ENCODE results near the gene IGF2.
"Not testable (repeated sequence)": the region's sequence is repeated elsewhere in the genome, so short reads cannot be mapped to it uniquely, and the experiment has no call there.

The IGF2 gene

DNA sequence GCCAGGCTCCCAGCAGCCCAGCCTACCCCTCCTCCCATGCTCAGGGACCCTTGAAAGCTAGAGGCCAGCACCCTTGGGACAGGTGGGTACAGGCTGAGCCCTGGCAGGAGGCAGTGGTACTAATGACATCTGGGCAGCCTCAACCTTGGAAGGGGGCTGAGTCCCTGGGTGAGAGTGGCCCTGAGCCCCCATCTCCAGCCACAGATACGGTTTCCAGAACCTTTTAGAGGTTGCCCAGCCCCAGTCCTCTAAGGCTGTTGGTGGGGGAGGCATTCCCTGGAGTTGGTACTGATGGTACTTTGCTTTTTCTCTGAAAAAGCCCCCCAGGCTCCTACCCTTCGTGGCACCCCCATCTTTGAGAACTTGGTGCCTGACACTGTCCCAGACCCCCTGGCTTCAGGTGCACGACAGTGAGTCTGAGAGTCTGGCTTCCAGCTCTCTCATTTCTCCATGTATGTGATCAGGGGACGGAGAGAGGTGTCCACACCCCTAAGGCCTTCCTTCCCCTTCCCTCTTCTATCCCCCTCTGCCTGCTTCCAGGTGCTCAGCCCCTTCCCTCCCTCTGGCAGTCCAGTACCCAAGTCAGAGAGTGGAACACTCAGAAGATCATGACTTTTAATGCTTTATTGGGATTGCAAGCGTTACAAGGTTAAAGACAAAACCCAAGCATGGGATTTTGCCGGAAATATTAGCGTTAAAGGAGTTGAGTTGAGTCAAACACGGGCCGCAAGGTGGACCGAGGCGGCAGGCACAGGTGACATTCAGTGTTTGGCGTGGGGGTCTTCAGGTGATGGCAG is 10.5 kb downstream of the IGF2 start:
- TF ChIP-seq ZFP30 (CRISPR knock-in tag; IDR thresholded peaks at IDR 0.05) (no peak), TCF4 (CRISPR knock-in tag; IDR thresholded peaks at IDR 0.05; ENCODE audit: borderline replicate concordance) (no peak)
- no peak for ATAC-seq

- ATAC-seq, result no peak
- TF ChIP-seq RARB (CRISPR knock-in tag; IDR thresholded peaks at IDR 0.05) (no peak), SNAI2 (CRISPR knock-in tag; IDR thresholded peaks at IDR 0.05) (no peak), ZFP30 (CRISPR knock-in tag; IDR thresholded peaks at IDR 0.05) (no peak), OSR1 (CRISPR knock-in tag; IDR thresholded peaks at IDR 0.05) (no peak), ZFP3 (CRISPR knock-in tag; IDR thresholded peaks at IDR 0.05) (no peak), BACH2 (CRISPR knock-in tag; IDR thresholded peaks at IDR 0.05; ENCODE audit: borderline replicate concordance) (no peak), GLIS3 (CRISPR knock-in tag; IDR thresholded peaks at IDR 0.05) (no peak)
Observed at GRCh38 chr11:2128130-2128510, 11.1 kb downstream of the IGF2 start.

- ATAC-seq, result no peak
- TF ChIP-seq RARB (CRISPR knock-in tag; IDR thresholded peaks at IDR 0.05), result no peak
- no peak for TF ChIP-seq SNAI2 (CRISPR knock-in tag; IDR thresholded peaks at IDR 0.05)
- no peak for TF ChIP-seq CSDC2 (CRISPR knock-in tag; IDR thresholded peaks at IDR 0.05)
- TF ChIP-seq, protein P1, sequence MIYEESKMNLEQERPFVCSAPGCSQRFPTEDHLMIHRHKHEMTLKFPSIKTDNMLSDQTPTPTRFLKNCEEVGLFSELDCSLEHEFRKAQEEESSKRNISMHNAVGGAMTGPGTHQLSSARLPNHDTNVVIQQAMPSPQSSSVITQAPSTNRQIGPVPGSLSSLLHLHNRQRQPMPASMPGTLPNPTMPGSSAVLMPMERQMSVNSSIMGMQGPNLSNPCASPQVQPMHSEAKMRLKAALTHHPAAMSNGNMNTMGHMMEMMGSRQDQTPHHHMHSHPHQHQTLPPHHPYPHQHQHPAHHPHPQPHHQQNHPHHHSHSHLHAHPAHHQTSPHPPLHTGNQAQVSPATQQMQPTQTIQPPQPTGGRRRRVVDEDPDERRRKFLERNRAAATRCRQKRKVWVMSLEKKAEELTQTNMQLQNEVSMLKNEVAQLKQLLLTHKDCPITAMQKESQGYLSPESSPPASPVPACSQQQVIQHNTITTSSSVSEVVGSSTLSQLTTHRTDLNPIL (CRISPR knock-in tag; IDR thresholded peaks at IDR 0.05; ENCODE audit: low read depth), result no peak
- no peak for TF ChIP-seq TOX (CRISPR knock-in tag; IDR thresholded peaks at IDR 0.05; ENCODE audit: borderline replicate concordance)
- TF ChIP-seq ZC3H10 (CRISPR knock-in tag; IDR thresholded peaks at IDR 0.05), result no peak
- TF ChIP-seq, protein P2, sequence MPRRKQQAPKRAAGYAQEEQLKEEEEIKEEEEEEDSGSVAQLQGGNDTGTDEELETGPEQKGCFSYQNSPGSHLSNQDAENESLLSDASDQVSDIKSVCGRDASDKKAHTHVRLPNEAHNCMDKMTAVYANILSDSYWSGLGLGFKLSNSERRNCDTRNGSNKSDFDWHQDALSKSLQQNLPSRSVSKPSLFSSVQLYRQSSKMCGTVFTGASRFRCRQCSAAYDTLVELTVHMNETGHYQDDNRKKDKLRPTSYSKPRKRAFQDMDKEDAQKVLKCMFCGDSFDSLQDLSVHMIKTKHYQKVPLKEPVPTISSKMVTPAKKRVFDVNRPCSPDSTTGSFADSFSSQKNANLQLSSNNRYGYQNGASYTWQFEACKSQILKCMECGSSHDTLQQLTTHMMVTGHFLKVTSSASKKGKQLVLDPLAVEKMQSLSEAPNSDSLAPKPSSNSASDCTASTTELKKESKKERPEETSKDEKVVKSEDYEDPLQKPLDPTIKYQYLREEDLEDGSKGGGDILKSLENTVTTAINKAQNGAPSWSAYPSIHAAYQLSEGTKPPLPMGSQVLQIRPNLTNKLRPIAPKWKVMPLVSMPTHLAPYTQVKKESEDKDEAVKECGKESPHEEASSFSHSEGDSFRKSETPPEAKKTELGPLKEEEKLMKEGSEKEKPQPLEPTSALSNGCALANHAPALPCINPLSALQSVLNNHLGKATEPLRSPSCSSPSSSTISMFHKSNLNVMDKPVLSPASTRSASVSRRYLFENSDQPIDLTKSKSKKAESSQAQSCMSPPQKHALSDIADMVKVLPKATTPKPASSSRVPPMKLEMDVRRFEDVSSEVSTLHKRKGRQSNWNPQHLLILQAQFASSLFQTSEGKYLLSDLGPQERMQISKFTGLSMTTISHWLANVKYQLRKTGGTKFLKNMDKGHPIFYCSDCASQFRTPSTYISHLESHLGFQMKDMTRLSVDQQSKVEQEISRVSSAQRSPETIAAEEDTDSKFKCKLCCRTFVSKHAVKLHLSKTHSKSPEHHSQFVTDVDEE (CRISPR knock-in tag; IDR thresholded peaks at IDR 0.05), result no peak
- TF ChIP-seq POU6F1 (CRISPR knock-in tag; IDR thresholded peaks at IDR 0.05; ENCODE audit: borderline replicate concordance, low read depth), result no peak
- TF ChIP-seq ZFP3 (CRISPR knock-in tag; IDR thresholded peaks at IDR 0.05), result no peak
- no peak for TF ChIP-seq ZNF565 (CRISPR knock-in tag; conservative IDR thresholded peaks at IDR 0.05; ENCODE audit: low read depth)
- no peak for TF ChIP-seq ESRRG (CRISPR knock-in tag; IDR thresholded peaks at IDR 0.05)
- no peak for TF ChIP-seq ISL1 (CRISPR knock-in tag; IDR thresholded peaks at IDR 0.05)
Observed at GRCh38 chr11:2127482-2128129, 11.6 kb downstream of the IGF2 start.

GRCh38 chr11:2126520-2127085 is 12.6 kb downstream of the IGF2 start:
- no peak for ATAC-seq
- TF ChIP-seq ZFP3 (CRISPR knock-in tag; IDR thresholded peaks at IDR 0.05) (no peak), ZNF8 (CRISPR knock-in tag; IDR thresholded peaks at IDR 0.05) (no peak), CSDC2 (CRISPR knock-in tag; IDR thresholded peaks at IDR 0.05) (no peak), ZNF565 (CRISPR knock-in tag; conservative IDR thresholded peaks at IDR 0.05; ENCODE audit: low read depth) (no peak)

- not testable (repeated sequence) for ATAC-seq
Observed at GRCh38 chr11:2124736-2125484, 14.3 kb downstream of the IGF2 start.
